HepG2 (cell line): ENCODE data around the gene ASCC2. TPM values are rescaled to one million over a fixed set of nuclear protein-coding genes. Genes with fewer than 3 reads are reported as not detected.
A peak's percentile ranks its signal among the peaks of the same experiment; 100 is the strongest.

Experiments
- BRCA1 ChIP-seq: sonication (generic); formaldehyde crosslinking; IDR thresholded peaks from 2 replicates; pipeline ENCODE4 v1.4.0; 2020; ENCODE audit warnings: missing genetic modification reagents
- CEBPB ChIP-seq: IDR thresholded peaks from 2 replicates; pipeline ENCODE4 v1.6.1; 2011; ENCODE audit warnings: low read depth, low read length, improper control_type of control experiment, borderline replicate concordance
- HMGXB3 ChIP-seq: sonication (generic); formaldehyde crosslinking; IDR thresholded peaks from 2 replicates; pipeline ENCODE4 v1.4.0; 2020; ENCODE audit warnings: missing genetic modification reagents, borderline replicate concordance
- KLF15 ChIP-seq: sonication (generic); formaldehyde crosslinking; IDR thresholded peaks from 2 replicates; pipeline ENCODE4 v1.8.1; 2023; ENCODE audit warnings: borderline replicate concordance, mild to moderate bottlenecking, inconsistent platforms, missing genetic modification reagents, mixed read lengths
- MTA3 ChIP-seq: sonication (generic); formaldehyde crosslinking; IDR thresholded peaks from 2 replicates; pipeline ENCODE4 v1.4.0; 2020; ENCODE audit warnings: missing genetic modification reagents
- NFIC ChIP-seq: IDR thresholded peaks from 2 replicates; pipeline ENCODE4 v1.6.1; 2012; ENCODE audit warnings: mild to moderate bottlenecking, low read length, inconsistent platforms
- SATB2 ChIP-seq: sonication (generic); formaldehyde crosslinking; IDR thresholded peaks from 2 replicates; pipeline ENCODE4 v1.5.0; 2020; ENCODE audit warnings: missing genetic modification reagents
- SNAPC2 ChIP-seq: sonication (generic); formaldehyde crosslinking; IDR thresholded peaks from 2 replicates; pipeline ENCODE4 v1.8.1; 2022; ENCODE audit warnings: mild to moderate bottlenecking, missing genetic modification reagents
- SNRNP70 ChIP-seq: fragments of 200-400 bp; formaldehyde crosslinking; IDR thresholded peaks from 2 replicates; pipeline ENCODE4 v1.6.1; 2017; ENCODE audit warnings: mild to moderate bottlenecking, low read depth, low read length, moderate library complexity
- SRSF4 ChIP-seq: fragments of 200-400 bp; formaldehyde crosslinking; IDR thresholded peaks from one replicate; pipeline ENCODE4 v1.6.1; 2018; ENCODE audit warnings: mild to moderate bottlenecking, low read depth, low read length, moderate library complexity; ENCODE audit not compliant: poor library complexity, severe bottlenecking
- SSRP1 ChIP-seq: IDR thresholded peaks from 2 replicates; pipeline ENCODE4 v1.6.1; 2016; ENCODE audit warnings: control low read depth
- TCF7L2 ChIP-seq: IDR thresholded peaks from 2 replicates; pipeline ENCODE4 v1.6.1; 2011; ENCODE audit warnings: mild to moderate bottlenecking, low read depth, low read length, moderate library complexity
- TOPORS ChIP-seq: sonication (generic); formaldehyde crosslinking; IDR thresholded peaks from 2 replicates; pipeline ENCODE4 v1.8.0; 2023; ENCODE audit warnings: mild to moderate bottlenecking, missing genetic modification reagents
- U2AF1 ChIP-seq: fragments of 200-400 bp; formaldehyde crosslinking; optimal IDR thresholded peaks from 2 replicates; pipeline ENCODE3; 2017; ENCODE audit warnings: mild to moderate bottlenecking, low read depth, low read length
- ZEB1 ChIP-seq: IDR thresholded peaks from 2 replicates; pipeline ENCODE4 v1.6.1; 2012; ENCODE audit warnings: mild to moderate bottlenecking, low read depth, inconsistent platforms; ENCODE audit not compliant: insufficient replicate concordance
- ZNF24 ChIP-seq: fragments of 450-650 bp; IDR thresholded peaks from 2 replicates; pipeline ENCODE4 v1.6.1; 2017; ENCODE audit warnings: antibody characterized with exemption, mild to moderate bottlenecking
- ZNF264 ChIP-seq: sonication (generic); formaldehyde crosslinking; IDR thresholded peaks from 2 replicates; pipeline ENCODE4 v1.4.0; 2020; ENCODE audit warnings: missing genetic modification reagents
- ZNF33A ChIP-seq: sonication (generic); formaldehyde crosslinking; IDR thresholded peaks from 2 replicates; pipeline ENCODE4 v1.5.1; 2020; ENCODE audit warnings: missing genetic modification reagents, mild to moderate bottlenecking, moderate library complexity, borderline replicate concordance
- ZNF33B ChIP-seq: sonication (generic); formaldehyde crosslinking; IDR thresholded peaks from 2 replicates; pipeline ENCODE4 v1.5.1; 2020; ENCODE audit warnings: mild to moderate bottlenecking, missing genetic modification reagents
- ZNF549 ChIP-seq: sonication (generic); formaldehyde crosslinking; IDR thresholded peaks from 2 replicates; pipeline ENCODE4 v1.5.0; 2020; ENCODE audit warnings: missing genetic modification reagents
- ZNF557 ChIP-seq: sonication (generic); formaldehyde crosslinking; IDR thresholded peaks from 2 replicates; pipeline ENCODE4 v1.4.0; 2020; ENCODE audit warnings: missing genetic modification reagents
- polyA plus RNA-seq, 8 experiments: library from polyadenylated mRNA; depleted of rRNA in 3 of 8; stranded (reverse) in 7 of 8; unstranded in 1 of 8; fragments of >200 nt; fragmentation: Illumina TruSeq in 4 of 8; extraction: Trizol in 4 of 8; gene quantifications; 2 replicates each; pipeline versions ENCODE4 v1.2.1 to v1.2.3, GENCODE V29; 2011 to 2016; ENCODE audit warnings: low read depth in 4 of 8, missing spikeins in 1 of 8, mixed read lengths in 1 of 8; ENCODE audit not compliant: insufficient read depth in 1 of 8
- total RNA-seq, 5 experiments: library from RNA; depleted of rRNA; stranded (reverse); fragments of >200 nt; fragmentation: Illumina TruSeq; extraction: Trizol; gene quantifications; 2 replicates each; pipeline ENCODE4 v1.2.3, GENCODE V29; 2016; ENCODE audit warnings: low read depth in 1 of 5
- TF ChIP-seq, protein P1 (sequence below), 2 experiments: sonication (generic) in 1 of 2; formaldehyde crosslinking in 1 of 2; IDR thresholded peaks; 2 replicates each; pipeline versions ENCODE4 v1.4.0 to v1.6.1; 2016 to 2020; ENCODE audit warnings: borderline replicate concordance in 1 of 2, low read depth in 1 of 2, mild to moderate bottlenecking in 1 of 2, missing genetic modification reagents in 1 of 2

ASCC2 gene
- total and polyA plus RNA-seq, 2 of the 13 experiments (the other 11 are each of a cell fraction or from before 2014, with no cell fraction given): 26.2 to 26.3 TPM

DNA sequence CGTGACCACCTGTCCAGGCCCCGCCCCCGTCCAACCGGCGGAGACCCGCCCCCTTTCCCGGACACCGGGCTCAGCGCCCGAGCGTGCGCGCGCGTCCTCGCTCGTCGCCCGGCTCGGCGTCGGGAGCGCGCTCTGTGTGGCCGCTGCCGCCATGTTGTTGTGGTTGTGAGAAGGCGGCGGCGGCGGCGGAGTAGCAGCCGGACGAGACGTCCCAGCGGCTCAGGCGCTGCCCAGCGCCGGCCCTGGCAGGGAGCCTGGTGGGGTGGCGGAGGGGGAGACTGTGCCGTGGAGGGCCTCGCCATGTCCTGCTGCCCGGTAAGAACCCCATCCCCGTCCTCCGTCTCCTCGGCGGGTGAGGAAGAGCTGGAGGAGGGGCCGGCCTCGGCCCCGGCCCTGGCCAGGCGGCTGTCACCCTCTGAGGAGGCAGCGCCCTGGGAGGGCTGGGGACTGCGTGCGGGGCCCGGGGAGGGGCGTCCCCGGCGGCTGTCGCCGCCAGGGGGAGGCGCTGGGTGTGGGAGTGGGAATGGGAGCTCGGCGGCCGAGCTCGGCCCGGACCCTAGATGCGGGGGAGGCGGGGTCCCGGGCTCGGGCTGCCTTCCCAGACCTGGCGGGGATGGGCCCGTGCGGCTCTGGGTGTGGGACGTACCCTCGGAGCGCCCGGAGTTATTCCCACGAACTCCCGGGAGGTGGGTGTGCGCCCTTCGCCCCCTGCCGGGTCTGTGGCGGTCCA is 45.1 kb upstream of the ASCC2 start, which contains the start of gene MTMR3 (continued):
- TF ChIP-seq SSRP1 (CRISPR knock-in tag) (no peak), SATB2 (CRISPR knock-in tag) (no peak), BRCA1 (CRISPR knock-in tag) (no peak), ZNF33A (CRISPR knock-in tag) (no peak), NFIC (no peak), CEBPB (no peak), U2AF1 (peak; percentile 52), ZNF264 (CRISPR knock-in tag) (no peak), ZNF557 (CRISPR knock-in tag) (no peak), MTA3 (CRISPR knock-in tag) (no peak), ZNF24 (no peak), SNRNP70 (no peak), ZEB1 (no peak), SNAPC2 (CRISPR knock-in tag) (0 out of 2 replicates have a peak, but pooled peaks have one; percentile 46), KLF15 (CRISPR knock-in tag) (no peak), SRSF4 (no peak), HMGXB3 (CRISPR knock-in tag) (no peak), ZNF549 (CRISPR knock-in tag) (no peak), TOPORS (CRISPR knock-in tag) (no peak), TCF7L2 (no peak), ZNF33B (no peak)
- TF ChIP-seq, protein P1, sequence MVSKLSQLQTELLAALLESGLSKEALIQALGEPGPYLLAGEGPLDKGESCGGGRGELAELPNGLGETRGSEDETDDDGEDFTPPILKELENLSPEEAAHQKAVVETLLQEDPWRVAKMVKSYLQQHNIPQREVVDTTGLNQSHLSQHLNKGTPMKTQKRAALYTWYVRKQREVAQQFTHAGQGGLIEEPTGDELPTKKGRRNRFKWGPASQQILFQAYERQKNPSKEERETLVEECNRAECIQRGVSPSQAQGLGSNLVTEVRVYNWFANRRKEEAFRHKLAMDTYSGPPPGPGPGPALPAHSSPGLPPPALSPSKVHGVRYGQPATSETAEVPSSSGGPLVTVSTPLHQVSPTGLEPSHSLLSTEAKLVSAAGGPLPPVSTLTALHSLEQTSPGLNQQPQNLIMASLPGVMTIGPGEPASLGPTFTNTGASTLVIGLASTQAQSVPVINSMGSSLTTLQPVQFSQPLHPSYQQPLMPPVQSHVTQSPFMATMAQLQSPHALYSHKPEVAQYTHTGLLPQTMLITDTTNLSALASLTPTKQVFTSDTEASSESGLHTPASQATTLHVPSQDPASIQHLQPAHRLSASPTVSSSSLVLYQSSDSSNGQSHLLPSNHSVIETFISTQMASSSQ (IDR thresholded peaks at IDR 0.05; ENCODE audit: low read depth): no peak
- TF ChIP-seq, protein P1 (CRISPR knock-in tag; IDR thresholded peaks at IDR 0.05; ENCODE audit: borderline replicate concordance): peak; percentile 35; the same call in 1 of the 2 replicates
